GM12873 (cell line): ENCODE data around the gene C1QL3.

Experiments used
- TF ChIP-seq, protein P1 (sequence below): IDR thresholded peaks from 2 replicates; pipeline ENCODE4 v1.5.1; 2012; ENCODE audit warnings: low read depth, mild to moderate bottlenecking, moderate library complexity, low read length, control low read depth; ENCODE audit not compliant: insufficient read depth; ENCODE audit errors: missing control alignments

The C1QL3 gene

GRCh38 chr10:16521311-16522016 lies at the start of gene C1QL3:
Gene C1QL3 (minus strand): TSS chr10:16521879. CDS start chr10:16521065, 814 bp downstream.
- TF ChIP-seq, protein P1, sequence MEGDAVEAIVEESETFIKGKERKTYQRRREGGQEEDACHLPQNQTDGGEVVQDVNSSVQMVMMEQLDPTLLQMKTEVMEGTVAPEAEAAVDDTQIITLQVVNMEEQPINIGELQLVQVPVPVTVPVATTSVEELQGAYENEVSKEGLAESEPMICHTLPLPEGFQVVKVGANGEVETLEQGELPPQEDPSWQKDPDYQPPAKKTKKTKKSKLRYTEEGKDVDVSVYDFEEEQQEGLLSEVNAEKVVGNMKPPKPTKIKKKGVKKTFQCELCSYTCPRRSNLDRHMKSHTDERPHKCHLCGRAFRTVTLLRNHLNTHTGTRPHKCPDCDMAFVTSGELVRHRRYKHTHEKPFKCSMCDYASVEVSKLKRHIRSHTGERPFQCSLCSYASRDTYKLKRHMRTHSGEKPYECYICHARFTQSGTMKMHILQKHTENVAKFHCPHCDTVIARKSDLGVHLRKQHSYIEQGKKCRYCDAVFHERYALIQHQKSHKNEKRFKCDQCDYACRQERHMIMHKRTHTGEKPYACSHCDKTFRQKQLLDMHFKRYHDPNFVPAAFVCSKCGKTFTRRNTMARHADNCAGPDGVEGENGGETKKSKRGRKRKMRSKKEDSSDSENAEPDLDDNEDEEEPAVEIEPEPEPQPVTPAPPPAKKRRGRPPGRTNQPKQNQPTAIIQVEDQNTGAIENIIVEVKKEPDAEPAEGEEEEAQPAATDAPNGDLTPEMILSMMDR: no peak

- TF ChIP-seq, protein P1: no peak
These were observed 49.1 kb upstream of the C1QL3 start for GRCh38 chr10:16570731-16571130.

- TF ChIP-seq, protein P1: no peak
These were observed 44.6 kb upstream of the C1QL3 start for GRCh38 chr10:16566202-16566805.

DNA sequence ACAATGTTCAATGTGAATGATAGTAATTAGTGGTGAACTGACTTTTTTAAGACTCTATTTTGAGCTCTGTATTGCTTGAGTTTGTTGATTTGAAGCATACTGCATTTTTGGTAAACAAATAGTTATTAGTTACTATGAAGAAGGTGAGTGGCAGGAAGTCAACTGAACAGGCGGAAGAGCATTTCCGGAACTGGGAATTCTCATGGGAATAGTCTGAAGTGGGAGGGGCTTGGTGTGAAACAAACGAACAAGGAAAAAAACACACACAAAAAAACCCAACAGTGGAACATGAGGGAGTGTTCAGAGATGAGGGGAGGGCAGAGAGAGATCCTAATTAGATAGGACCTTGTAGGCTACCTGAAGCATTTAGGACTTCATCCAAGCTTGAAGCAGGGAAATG lies 43.9 kb upstream of the C1QL3 start:
- TF ChIP-seq, protein P1: no peak

GRCh38 chr10:16562891-16563290 lies 41.2 kb upstream of the C1QL3 start:
- TF ChIP-seq, protein P1: no peak

DNA sequence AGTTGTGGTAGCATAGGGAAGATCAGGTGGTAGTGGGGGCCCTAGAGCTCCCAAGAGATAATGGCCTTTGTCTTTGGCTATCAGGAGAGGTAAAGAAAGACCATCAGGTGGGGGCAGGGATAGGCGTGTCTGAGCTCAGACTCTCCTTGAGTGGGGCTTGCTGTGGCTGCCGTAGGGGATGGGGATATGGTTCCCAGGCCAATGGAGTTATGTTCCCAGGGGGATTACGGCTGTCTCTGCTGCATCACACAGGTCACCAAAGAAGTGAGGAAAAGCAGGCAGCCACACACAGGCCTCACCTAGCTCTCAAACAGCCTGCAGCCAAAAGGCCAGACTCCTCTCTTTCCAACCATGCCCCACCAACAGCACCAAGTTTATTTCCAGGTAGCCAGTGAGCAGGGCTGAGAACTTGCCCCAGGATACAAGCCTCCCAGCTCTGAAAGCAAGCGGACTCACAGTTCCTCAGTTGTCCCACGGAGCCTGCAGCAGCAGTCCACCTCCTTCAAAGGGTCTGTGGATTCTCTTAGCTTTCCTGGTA lies 37.6 kb upstream of the C1QL3 start:
- TF ChIP-seq, protein P1: no peak

- TF ChIP-seq, protein P1: no peak
These were observed 26.3 kb upstream of the C1QL3 start for GRCh38 chr10:16547973-16548372.
